Measurements from ENCODE around the gene NR2F2. TPM values are rescaled to one million over a fixed set of nuclear protein-coding genes. Genes with fewer than 3 reads are reported as not detected.

The NR2F2 gene
- polyA plus RNA-seq, 1 of the 3 experiments (the other 2 are of a cell fraction), result 3.9 TPM

GRCh38 chr15:96343113-96344059, 12.9 kb downstream of the NR2F2 start:
- no peak overlapping the region for H3K27ac ChIP-seq (ENCODE audit: low read depth in 2 of 2, low read length in 1 of 2)
- H3K9me3 ChIP-seq, result no peaks in the 10 kb centered on the region
- WGBS (ENCODE audit: low lambda C conversion rate), result 81% methylated on average over 37 of the region's 47 CpGs
- H3K4me1 ChIP-seq (ENCODE audit: control insufficient read depth in 1 of 2, insufficient read depth in 2 of 2, low read depth in 1 of 2, low read length in 1 of 2), result peaks cover 3 to 7% of the 10 kb centered on the region in 2 experiments; a peak in 2 of 4 replicates
- no peaks in the 10 kb centered on the region for H4K20me1 ChIP-seq (ENCODE audit: insufficient read depth)
- no peak overlapping the region for H2AFZ ChIP-seq (ENCODE audit: low read depth)
- DNase-seq, result no peak
- H3F3A ChIP-seq (replicated peaks; ENCODE audit: insufficient read depth), result peaks cover 4% of the 10 kb centered on the region
- H3K4me2 ChIP-seq, result no peak overlapping the region
- no peaks in the 10 kb centered on the region for H3K9me2 ChIP-seq
- ChIA-PET CTCF (interaction anchor here (2.1 to 4.8 kb wide), 2 partner anchors 13 to 15 kb away, joined by 7 to 42 read pairs; partner anchors contain the start of gene NR2F2), POLR2A (no interaction called here)
- H3K79me2 ChIP-seq (ENCODE audit: insufficient read depth), result peaks cover 12% of the 10 kb centered on the region
- TF ChIP-seq MAX (IDR thresholded peaks at IDR 0.05; ENCODE audit: low read depth) (no peak), FOXM1 (IDR thresholded peaks at IDR 0.05; ENCODE audit: low read depth) (no peak), FOXJ3 (CRISPR knock-in tag; IDR thresholded peaks at IDR 0.05) (no peak), ELF1 (IDR thresholded peaks at IDR 0.05) (no peak), TEAD4 (IDR thresholded peaks at IDR 0.05; ENCODE audit: borderline replicate concordance, insufficient read depth) (no peak), RFX5 (IDR thresholded peaks at IDR 0.05; ENCODE audit: low read length) (no peak)
- TF ChIP-seq, protein P1, sequence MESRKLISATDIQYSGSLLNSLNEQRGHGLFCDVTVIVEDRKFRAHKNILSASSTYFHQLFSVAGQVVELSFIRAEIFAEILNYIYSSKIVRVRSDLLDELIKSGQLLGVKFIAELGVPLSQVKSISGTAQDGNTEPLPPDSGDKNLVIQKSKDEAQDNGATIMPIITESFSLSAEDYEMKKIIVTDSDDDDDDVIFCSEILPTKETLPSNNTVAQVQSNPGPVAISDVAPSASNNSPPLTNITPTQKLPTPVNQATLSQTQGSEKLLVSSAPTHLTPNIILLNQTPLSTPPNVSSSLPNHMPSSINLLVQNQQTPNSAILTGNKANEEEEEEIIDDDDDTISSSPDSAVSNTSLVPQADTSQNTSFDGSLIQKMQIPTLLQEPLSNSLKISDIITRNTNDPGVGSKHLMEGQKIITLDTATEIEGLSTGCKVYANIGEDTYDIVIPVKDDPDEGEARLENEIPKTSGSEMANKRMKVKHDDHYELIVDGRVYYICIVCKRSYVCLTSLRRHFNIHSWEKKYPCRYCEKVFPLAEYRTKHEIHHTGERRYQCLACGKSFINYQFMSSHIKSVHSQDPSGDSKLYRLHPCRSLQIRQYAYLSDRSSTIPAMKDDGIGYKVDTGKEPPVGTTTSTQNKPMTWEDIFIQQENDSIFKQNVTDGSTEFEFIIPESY (IDR thresholded peaks at IDR 0.05; ENCODE audit: borderline replicate concordance, low read depth), result no peak
- H3K9ac ChIP-seq, result no peak overlapping the region
- no peaks in the 10 kb centered on the region for H3K36me3 ChIP-seq (replicated peaks in 1 of 2; ENCODE audit: control insufficient read depth in 1 of 2, insufficient read depth in 2 of 2, low read length in 1 of 2)
- H3K4me3 ChIP-seq (ENCODE audit: low read depth in 2 of 2, low read length in 1 of 2), result no peak overlapping the region
- peaks cover 19% of the 10 kb centered on the region for H3K27me3 ChIP-seq (ENCODE audit: insufficient read depth)

DNA sequence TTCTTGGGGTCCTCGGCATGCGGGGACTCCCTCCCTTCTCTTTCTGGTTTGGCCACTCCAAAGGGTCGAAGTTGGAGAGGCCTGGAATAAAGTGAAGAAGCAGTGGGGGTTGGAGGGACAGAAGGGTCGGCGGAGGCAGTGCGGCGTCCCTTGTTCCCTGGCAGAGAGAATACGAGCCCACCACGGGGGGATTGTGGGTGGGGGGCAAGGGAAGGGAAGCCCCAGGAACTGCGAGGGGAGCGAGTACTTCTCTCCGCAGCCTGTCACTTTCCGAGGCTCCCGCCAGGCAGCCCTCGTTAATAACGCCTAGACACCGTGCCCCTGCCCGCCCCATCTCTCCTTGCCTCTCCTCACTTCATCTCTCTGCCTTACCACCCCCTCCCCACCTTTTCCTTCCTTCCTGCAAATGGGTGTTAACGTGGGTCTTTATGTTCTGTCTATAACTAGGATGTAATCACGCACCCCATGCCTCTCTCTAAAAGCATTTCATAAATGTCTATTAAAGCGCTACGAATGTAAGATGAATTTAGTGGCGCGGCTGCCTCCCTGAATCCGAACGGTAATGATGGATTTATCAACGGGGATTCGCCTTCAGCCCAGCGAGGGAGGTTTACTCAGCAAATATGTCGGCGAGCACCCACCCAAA, 13.7 kb downstream of the NR2F2 start:
- TF ChIP-seq, protein P2, sequence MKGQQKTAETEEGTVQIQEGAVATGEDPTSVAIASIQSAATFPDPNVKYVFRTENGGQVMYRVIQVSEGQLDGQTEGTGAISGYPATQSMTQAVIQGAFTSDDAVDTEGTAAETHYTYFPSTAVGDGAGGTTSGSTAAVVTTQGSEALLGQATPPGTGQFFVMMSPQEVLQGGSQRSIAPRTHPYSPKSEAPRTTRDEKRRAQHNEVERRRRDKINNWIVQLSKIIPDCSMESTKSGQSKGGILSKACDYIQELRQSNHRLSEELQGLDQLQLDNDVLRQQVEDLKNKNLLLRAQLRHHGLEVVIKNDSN (IDR thresholded peaks at IDR 0.05; ENCODE audit: borderline replicate concordance, low read depth), result no peak
- no peak for TF ChIP-seq MXI1 (IDR thresholded peaks at IDR 0.05; ENCODE audit: low read depth, low read length)
- TF ChIP-seq SMC3 (IDR thresholded peaks at IDR 0.05; ENCODE audit: low read depth, low read length), result no peak
- TF ChIP-seq FOSL2 (IDR thresholded peaks at IDR 0.05; ENCODE audit: borderline replicate concordance, low read depth), result no peak
- TF ChIP-seq, protein P1 (IDR thresholded peaks at IDR 0.05; ENCODE audit: borderline replicate concordance, low read depth), result no peak
- no peak for TF ChIP-seq NRF1 (IDR thresholded peaks at IDR 0.05; ENCODE audit: low read depth, low read length)
- WGBS (ENCODE audit: low lambda C conversion rate), result 61% methylated on average over 31 of the region's 31 CpGs

More for the DNA sequence above, 13.7 kb downstream of the NR2F2 start:
- ChIA-PET POLR2A (no interaction called here), CTCF (interaction anchor here (1.0 to 3.2 kb wide), 4 partner anchors 8 to 32 kb away, joined by 5 to 36 read pairs (median 6); no protein-coding TSS in a partner anchor)
- H3K4me1 ChIP-seq (ENCODE audit: control insufficient read depth in 1 of 2, insufficient read depth in 2 of 2, low read depth in 1 of 2, low read length in 1 of 2), result peaks cover 3 to 7% of the 10 kb centered on the region in 2 experiments; a peak in 2 of 4 replicates
- no peak for DNase-seq
- H3K36me3 ChIP-seq (replicated peaks in 1 of 2; ENCODE audit: control insufficient read depth in 1 of 2, insufficient read depth in 2 of 2, low read length in 1 of 2), result no peaks in the 10 kb centered on the region
- no peak overlapping the region for H3K4me2 ChIP-seq
- peaks cover 27% of the 10 kb centered on the region for H3K27me3 ChIP-seq (ENCODE audit: insufficient read depth)
- no peaks in the 10 kb centered on the region for H3K9me3 ChIP-seq
- no peak overlapping the region for H2AFZ ChIP-seq (ENCODE audit: low read depth)
- H3K9me2 ChIP-seq, result no peaks in the 10 kb centered on the region
- peaks cover 4% of the 10 kb centered on the region for H3F3A ChIP-seq (replicated peaks; ENCODE audit: insufficient read depth)
- no peak overlapping the region for H3K4me3 ChIP-seq (ENCODE audit: low read depth in 2 of 2, low read length in 1 of 2)
- H3K9ac ChIP-seq, result no peak overlapping the region
- H3K27ac ChIP-seq (ENCODE audit: low read depth in 2 of 2, low read length in 1 of 2), result no peak overlapping the region
- no peaks in the 10 kb centered on the region for H4K20me1 ChIP-seq (ENCODE audit: insufficient read depth)
- peaks cover 4% of the 10 kb centered on the region for H3K79me2 ChIP-seq (ENCODE audit: insufficient read depth)
